PFSK-1 (cell line): ENCODE measurements around the gene ATP5PB.

ENCODE experiments used
- POLR2AphosphoS5 ChIP-seq: IDR thresholded peaks from 2 replicates; pipeline ENCODE4 v1.6.1; 2012; ENCODE audit warnings: low read depth, mild to moderate bottlenecking, control low read depth, low read length, moderate library complexity
- SIN3A ChIP-seq: IDR thresholded peaks from 2 replicates; pipeline ENCODE4 v1.6.1; 2012; ENCODE audit warnings: mild to moderate bottlenecking, low read length, moderate library complexity, borderline replicate concordance; ENCODE audit not compliant: insufficient read depth
- TAF1 ChIP-seq: IDR thresholded peaks from 2 replicates; pipeline ENCODE4 v1.6.1; 2012; ENCODE audit warnings: low read length, control low read depth, borderline replicate concordance; ENCODE audit not compliant: insufficient read depth
- TF ChIP-seq, protein P1 (sequence below), 2 experiments: IDR thresholded peaks; 2 replicates each; pipeline versions ENCODE4 v1.6.1 to v1.8.0; 2011 to 2012; ENCODE audit warnings: low read depth in 2 of 2, low read length in 2 of 2, control low read depth in 1 of 2, inconsistent platforms in 1 of 2, mild to moderate bottlenecking in 1 of 2, moderate library complexity in 1 of 2; ENCODE audit not compliant: insufficient read depth in 1 of 2

DNA sequence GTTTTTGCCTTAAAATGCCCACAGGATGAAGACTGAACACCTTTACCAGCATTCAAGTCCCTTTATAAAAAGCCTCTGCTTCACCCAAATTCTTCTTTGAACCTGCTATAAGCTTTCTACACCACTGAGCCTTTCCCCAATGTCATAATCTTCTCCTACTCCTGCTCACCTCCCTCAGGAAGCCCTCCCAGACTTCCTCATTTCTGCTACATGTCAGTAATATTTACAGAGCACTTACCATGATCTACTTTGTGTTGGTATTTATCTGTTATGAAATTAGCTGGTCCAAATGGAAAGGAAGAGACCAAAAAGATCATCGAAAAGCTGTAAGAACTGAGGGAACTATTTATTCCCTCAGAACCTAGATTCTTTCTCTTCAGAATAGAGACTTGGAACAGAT, 30.2 kb upstream of the ATP5PB start:
- TF ChIP-seq, protein P1, sequence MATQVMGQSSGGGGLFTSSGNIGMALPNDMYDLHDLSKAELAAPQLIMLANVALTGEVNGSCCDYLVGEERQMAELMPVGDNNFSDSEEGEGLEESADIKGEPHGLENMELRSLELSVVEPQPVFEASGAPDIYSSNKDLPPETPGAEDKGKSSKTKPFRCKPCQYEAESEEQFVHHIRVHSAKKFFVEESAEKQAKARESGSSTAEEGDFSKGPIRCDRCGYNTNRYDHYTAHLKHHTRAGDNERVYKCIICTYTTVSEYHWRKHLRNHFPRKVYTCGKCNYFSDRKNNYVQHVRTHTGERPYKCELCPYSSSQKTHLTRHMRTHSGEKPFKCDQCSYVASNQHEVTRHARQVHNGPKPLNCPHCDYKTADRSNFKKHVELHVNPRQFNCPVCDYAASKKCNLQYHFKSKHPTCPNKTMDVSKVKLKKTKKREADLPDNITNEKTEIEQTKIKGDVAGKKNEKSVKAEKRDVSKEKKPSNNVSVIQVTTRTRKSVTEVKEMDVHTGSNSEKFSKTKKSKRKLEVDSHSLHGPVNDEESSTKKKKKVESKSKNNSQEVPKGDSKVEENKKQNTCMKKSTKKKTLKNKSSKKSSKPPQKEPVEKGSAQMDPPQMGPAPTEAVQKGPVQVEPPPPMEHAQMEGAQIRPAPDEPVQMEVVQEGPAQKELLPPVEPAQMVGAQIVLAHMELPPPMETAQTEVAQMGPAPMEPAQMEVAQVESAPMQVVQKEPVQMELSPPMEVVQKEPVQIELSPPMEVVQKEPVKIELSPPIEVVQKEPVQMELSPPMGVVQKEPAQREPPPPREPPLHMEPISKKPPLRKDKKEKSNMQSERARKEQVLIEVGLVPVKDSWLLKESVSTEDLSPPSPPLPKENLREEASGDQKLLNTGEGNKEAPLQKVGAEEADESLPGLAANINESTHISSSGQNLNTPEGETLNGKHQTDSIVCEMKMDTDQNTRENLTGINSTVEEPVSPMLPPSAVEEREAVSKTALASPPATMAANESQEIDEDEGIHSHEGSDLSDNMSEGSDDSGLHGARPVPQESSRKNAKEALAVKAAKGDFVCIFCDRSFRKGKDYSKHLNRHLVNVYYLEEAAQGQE (IDR thresholded peaks at IDR 0.05; ENCODE audit: insufficient read depth in 1 of 2, low read depth in 2 of 2, low read length in 2 of 2): no peak
- TF ChIP-seq POLR2AphosphoS5: no peak
- no peak for TF ChIP-seq SIN3A
- no peak for TF ChIP-seq TAF1
